Testis (tissue), 3 donors: ENCODE data around the gene IL5. TPM values are rescaled to one million over a fixed set of nuclear protein-coding genes. Genes with fewer than 3 reads are reported as not detected.

Experiments used
- DNase-seq: peaks from one replicate; pipeline ENCODE4 v3.0.0-alpha.2; 2019
- H3K27ac ChIP-seq, 2 donors: fragments of 200-600 bp; sonication (generic); one replicate each; pipeline ENCODE4 v1.5.1; 2019
- H3K27me3 ChIP-seq: fragments of 200-600 bp; sonication (generic); one replicate; pipeline ENCODE4 v1.5.1; 2019
- H3K36me3 ChIP-seq: fragments of 200-600 bp; sonication (generic); one replicate; pipeline ENCODE4 v1.5.1; 2017; ENCODE audit warnings: low read depth; ENCODE audit errors: missing control alignments
- H3K4me1 ChIP-seq: fragments of 200-600 bp; sonication (generic); one replicate; pipeline ENCODE4 v1.5.1; 2019
- H3K4me3 ChIP-seq, 2 donors: fragments of 200-600 bp; sonication (generic); one replicate each; pipeline ENCODE4 v1.5.1; 2017 to 2019
- H3K9me3 ChIP-seq: fragments of 200-600 bp; sonication (generic); one replicate; pipeline ENCODE4 v1.5.1; 2017
- CTCF ChIP-seq, 3 experiments: fragments of 450-650 bp in 2 of 3; fragments of 200-600 bp in 1 of 3; sonication (generic) in 1 of 3; IDR thresholded peaks; one replicate each; pipeline ENCODE4 v1.5.1; 2016 to 2019; ENCODE audit warnings: antibody characterized with exemption in 3 of 3, mild to moderate bottlenecking in 2 of 3, moderate library complexity in 1 of 3
- POLR2A ChIP-seq: fragments of 450-650 bp; IDR thresholded peaks from one replicate; pipeline ENCODE4 v1.6.1; 2017; ENCODE audit warnings: antibody characterized with exemption, mild to moderate bottlenecking, moderate library complexity
- WGBS, 2 donors: methylation state at CpG; one replicate each; pipeline ENCODE4 v1.1.5; 2018; 5-methylcytosine and 5-hydroxymethylcytosine counted together
- intact Hi-C: fragments of 100-400 bp; cut with DNase I; formaldehyde crosslinking; loops from one replicate; pipeline ENCODE4 v1.15.1; 2023; ENCODE audit warnings: low total_unique reads
- polyA plus RNA-seq: library from polyadenylated mRNA; stranded (reverse); fragments of 350-450 nt; fragmentation: Illumina TruSeq; extraction: RNeasy Lipid Tissue Mini Kit (QIAGEN cat#74804); gene quantifications from one replicate; pipeline ENCODE4 v1.2.3, GENCODE V29; 2014; ENCODE audit warnings: low read depth, low replicate concordance; ENCODE audit not compliant: insufficient read depth
- total RNA-seq, 2 donors: library from RNA; depleted of rRNA; stranded (reverse); fragments of >200 nt; gene quantifications; one replicate each; pipeline ENCODE4 v1.2.3, GENCODE V29; 2016

IL5 gene
- total and polyA plus RNA-seq, 3 donors from 2014 or later = 2.2 to 12.4 (median 5.4) TPM

- no peak overlapping the region for H3K4me3 ChIP-seq
- H3K4me1 ChIP-seq = no peaks in the 10 kb centered on the region
- H3K36me3 ChIP-seq = no peaks in the 10 kb centered on the region
- TF ChIP-seq POLR2A (no peak), CTCF (IDR thresholded peaks at IDR 0.05) (peak; percentile 31 to 53 (median 38))
- H3K9me3 ChIP-seq = no peaks in the 10 kb centered on the region
- peak; percentile 59 for DNase-seq
- WGBS, 2 donors = 47 to 52% methylated on average over 1 of the region's 1 CpG
- H3K27ac ChIP-seq = no peak overlapping the region
- H3K27me3 ChIP-seq = no peaks in the 10 kb centered on the region
- intact Hi-C loops = no loop called here
These were observed 37.1 kb downstream of the IL5 start for GRCh38 chr5:132506094-132506692.

GRCh38 chr5:132505641-132506040 lies 37.7 kb downstream of the IL5 start:
- intact Hi-C loops = no loop called here
- DNase-seq = no peak

GRCh38 chr5:132504746-132505145 lies 38.6 kb downstream of the IL5 start:
- intact Hi-C loops = no loop called here
- DNase-seq = no peak
- WGBS, 2 donors = 79 to 83% methylated on average over 4 of the region's 4 CpGs
- no peak for TF ChIP-seq CTCF (IDR thresholded peaks at IDR 0.05)
- no peak for TF ChIP-seq POLR2A
- H3K4me1 ChIP-seq = no peaks in the 10 kb centered on the region
- no peaks in the 10 kb centered on the region for H3K36me3 ChIP-seq
- no peaks in the 10 kb centered on the region for H3K27me3 ChIP-seq
- no peak overlapping the region for H3K4me3 ChIP-seq
- H3K9me3 ChIP-seq = no peaks in the 10 kb centered on the region
- no peak overlapping the region for H3K27ac ChIP-seq

More at GRCh38 chr5:132505641-132506040, 37.7 kb downstream of the IL5 start:
- TF ChIP-seq CTCF (IDR thresholded peaks at IDR 0.05) = no peak
- TF ChIP-seq POLR2A = no peak
- Histone ChIP-seq H3K27me3 (no peaks in the 10 kb centered on the region), H3K27ac (no peak overlapping the region), H3K9me3 (no peaks in the 10 kb centered on the region), H3K36me3 (no peaks in the 10 kb centered on the region), H3K4me1 (no peaks in the 10 kb centered on the region), H3K4me3 (no peak overlapping the region)
- 61 to 67% methylated on average over 2 of the region's 2 CpGs for WGBS, 2 donors

- Histone ChIP-seq H3K9me3 (no peaks in the 10 kb centered on the region), H3K36me3 (no peaks in the 10 kb centered on the region), H3K27ac (no peak overlapping the region), H3K4me3 (no peak overlapping the region), H3K27me3 (no peaks in the 10 kb centered on the region), H3K4me1 (no peaks in the 10 kb centered on the region)
- intact Hi-C loops = no loop called here
- 81 to 90% methylated on average over 4 of the region's 4 CpGs for WGBS, 2 donors
- TF ChIP-seq POLR2A = no peak
- TF ChIP-seq CTCF (IDR thresholded peaks at IDR 0.05) = no peak
- DNase-seq = no peak
These were observed 40.1 kb downstream of the IL5 start for GRCh38 chr5:132503244-132503643.
